HTERT RPE-1 (cell line): ENCODE data around the gene ANKRD11.

Source experiments
- in situ Hi-C: fragments of 300-500 bp; cut with MboI; formaldehyde crosslinking; loops from 4 replicates; pipeline ENCODE4 v1.14.3; 2020; ENCODE audit warnings: low sequenced_read_pairs

The ANKRD11 gene

DNA sequence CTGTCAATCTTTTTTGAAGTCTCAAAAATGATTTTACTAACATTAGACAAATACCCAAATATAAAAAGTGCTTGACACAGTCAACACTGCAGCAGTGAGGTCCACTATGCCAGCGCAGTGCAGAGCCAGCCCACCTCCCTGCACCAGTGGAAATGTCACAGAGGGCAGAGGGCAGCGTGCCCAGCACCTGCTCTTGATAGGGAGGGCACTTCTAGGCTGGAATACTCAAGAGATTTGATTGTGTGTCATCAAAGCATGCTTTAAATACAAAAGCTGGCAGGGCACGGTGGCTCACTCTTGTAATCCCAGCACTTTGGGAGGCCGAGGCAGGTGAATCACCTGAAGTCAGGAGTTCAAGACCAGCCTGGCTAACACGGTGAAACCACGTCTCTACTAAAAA lies 136.0 kb downstream of the ANKRD11 start:
- in situ Hi-C loops = no loop called here

DNA sequence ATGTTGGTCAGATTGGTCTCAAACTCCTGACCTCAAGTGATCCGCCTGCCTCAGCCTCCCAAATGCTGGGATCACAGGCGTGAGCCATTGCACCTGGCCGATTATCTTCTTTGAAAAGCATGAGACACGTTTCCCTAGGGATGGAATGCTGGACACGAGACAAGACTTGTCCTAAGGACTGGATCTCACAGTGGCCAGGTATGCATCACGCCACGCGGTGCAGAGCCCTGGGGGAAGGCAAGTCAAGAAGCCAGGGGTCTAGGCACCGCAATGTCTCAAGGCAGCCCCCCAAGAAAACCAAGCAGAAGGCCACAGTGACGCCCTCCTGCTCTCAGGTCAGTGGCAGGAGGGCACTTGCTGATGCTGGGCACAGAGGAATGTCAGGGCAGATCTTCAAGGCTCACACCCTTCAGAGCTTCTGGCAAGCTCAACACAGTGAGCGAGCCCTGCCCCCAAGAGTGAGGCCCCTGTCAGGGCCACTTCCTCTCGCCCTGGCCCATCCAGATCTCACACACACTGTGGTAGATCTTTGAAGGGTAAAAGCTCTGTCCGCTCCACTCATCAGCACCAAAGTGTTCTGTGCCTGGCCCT lies 138.2 kb downstream of the ANKRD11 start:
- in situ Hi-C loops = no loop called here

DNA sequence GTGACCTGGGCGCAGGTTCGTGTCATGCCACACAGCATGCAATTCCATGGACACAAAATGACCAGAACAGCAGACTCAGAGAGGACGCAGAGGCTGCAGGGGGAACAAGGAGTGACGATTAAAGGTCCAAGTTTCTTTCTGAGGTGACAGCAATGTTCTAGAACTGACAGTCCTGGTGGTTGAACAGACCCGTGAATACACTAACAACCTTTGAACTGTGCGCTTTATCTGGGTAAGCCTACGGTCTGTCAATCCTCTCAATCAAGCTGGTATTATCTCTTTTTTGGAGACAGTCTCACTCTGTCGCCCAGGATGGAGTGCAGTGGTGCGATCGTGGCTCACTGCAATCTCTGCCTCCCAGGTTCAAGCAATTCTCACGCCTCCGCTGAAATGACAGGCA lies 138.7 kb downstream of the ANKRD11 start:
- in situ Hi-C loops = no loop called here

DNA sequence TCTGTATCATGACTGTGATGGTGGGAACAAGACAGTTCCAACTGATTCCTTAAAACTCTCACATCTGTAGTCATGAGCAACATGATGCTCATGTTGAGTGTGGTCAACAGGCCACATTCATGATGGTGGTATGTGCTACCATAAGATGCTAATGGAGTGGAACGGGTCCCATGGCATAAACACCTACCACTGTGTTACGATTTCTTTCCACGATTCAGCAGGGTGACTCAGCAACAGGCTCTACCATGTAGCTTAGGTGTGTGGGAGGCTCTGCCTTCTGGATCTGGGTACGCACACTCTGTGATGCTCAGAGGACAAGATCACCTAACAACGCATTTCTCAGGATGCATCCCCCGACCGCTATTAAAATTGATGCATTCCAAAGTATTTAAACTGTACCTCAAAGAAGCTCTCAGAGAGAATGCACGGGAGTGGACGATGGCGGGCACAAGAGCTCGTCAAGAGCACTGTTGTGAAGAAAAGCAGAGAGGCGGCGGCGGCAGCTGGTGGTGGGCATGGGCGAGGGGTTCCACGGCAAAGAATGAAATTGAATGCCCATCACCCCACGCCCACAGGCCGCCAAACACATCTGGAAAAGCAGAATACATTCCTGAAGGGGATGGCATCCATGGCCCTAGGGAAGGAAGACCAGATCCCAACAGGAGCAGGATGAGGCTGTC lies 139.5 kb downstream of the ANKRD11 start:
- in situ Hi-C loops = no loop called here

DNA sequence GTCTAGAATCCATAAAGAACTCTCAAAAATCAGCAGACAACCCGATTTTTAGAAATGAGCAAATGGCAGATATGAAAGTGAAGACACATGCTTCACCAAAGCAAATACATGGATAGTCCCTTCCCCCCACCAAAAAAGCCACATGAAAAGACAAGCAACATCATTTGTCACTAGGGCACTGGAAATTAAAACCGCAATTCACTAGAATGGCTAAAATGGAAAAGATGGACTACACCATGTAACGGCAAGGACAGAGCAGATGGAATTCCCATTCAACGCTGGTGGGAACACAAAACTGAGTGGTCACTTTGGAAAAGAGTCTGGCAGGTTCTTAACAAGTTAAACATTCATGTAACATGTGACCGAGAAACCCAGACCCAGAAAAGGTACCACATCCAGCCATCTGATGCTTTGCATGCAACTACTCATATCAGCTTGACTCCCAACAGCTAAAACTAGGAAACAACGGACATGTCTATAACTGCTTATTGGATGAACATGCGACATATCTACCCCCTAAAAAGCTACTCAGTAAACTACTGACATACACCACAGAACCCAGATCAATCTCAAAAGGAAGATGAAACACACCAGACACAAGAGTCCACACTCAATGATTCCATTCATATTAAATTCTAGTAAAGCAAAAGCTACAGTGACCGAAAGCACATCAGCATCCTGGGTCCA lies 140.3 kb downstream of the ANKRD11 start:
- in situ Hi-C loops = no loop called here

DNA sequence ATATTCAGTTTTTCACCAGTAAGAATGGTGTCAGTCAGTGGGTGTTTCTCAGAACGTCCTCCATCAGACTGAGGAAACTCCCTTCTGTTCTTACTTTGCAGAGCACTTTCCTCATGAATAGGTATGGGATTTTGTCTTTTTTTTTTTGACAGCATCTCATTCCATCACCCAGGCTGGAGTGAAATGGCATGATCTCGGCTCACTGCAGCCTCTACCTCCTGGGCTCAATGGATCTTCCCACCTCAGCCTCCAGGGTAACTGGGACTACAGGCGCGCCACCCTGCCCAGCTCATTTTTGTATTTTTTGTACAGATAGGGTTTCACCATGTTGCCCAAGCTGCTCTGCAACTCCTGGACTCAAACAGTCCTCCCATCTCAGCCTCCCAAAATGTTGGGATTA lies 142.6 kb downstream of the ANKRD11 start:
- in situ Hi-C loops = no loop called here

DNA sequence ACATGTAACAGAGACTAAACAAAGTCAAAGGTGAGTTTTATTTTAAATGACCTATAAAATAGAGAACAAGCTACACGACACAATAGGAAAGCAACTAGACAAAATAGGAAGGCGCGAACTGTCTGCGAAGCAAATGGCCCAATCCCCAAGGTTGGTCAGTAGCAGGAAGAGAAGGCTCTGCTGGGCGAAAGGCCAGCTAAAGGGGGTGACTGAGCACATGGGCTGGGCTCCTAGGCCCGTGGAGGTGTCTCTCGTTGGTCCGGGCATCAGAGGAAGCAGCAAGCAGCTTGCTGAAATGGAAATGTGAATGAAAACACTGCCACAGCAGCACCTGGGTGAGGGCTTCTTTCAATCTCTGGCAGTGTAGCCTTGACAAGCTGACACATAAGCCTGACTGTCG lies 143.5 kb downstream of the ANKRD11 start:
- in situ Hi-C loops = no loop called here

DNA sequence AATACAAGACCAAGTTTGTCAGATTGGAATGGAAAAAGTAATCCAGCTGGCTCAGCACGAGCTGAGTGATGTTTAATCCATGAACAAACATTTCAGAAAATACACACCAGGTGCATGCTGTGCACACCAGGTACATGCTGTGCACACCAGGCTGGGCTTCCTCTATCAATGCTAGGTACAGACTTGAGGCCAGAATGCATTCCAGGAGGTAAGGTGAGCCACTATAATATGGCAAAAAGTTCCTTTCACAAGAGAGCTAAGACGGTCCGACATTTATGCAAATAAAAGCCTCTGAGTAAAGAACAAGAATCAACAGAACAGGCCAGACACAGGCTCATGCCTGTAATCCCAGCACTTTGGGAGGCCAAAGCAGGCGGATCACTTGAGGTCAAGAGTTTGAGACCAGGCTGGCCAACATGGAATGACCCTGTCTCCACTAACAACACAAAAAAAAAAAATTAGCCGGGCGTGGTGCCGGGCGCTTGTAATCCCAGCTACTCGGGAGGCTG lies 144.7 kb downstream of the ANKRD11 start:
- in situ Hi-C loops = no loop called here

DNA sequence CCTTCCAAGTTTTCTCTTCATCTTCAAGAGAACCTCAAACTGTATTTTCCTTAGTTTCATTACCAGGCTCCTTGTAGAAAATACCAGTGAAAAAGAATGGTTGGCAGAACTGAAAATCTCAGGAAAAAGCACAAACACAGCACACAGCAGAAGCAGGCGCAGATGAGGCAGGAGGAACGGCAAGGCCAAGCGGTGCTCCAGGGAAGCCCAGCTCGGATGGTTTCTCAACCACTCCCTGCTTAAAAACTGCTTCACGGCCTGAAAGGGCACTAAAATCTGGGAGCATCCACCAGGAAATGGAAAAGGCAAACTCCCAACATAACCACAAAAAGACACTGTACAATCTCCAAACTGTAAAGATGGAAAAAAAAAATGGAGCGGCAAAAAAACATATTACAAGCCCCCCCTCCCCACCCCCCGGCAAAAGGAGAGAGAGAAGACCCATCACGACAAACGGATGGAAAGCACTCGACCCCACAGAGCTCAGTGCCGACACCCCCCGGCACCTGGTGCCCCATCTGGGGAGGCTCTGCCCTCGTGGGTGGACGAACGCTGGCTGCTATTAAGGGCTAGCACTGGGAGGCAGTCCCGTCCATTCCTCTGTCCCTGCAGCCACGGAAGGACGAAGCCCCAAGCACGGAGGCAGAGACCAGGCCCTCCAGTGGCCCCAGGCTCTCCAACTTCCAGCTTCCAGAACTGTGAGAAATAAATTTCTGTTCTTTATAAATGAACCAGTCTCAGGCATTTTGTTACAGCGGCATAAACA lies 145.3 kb downstream of the ANKRD11 start:
- in situ Hi-C loops = no loop called here

DNA sequence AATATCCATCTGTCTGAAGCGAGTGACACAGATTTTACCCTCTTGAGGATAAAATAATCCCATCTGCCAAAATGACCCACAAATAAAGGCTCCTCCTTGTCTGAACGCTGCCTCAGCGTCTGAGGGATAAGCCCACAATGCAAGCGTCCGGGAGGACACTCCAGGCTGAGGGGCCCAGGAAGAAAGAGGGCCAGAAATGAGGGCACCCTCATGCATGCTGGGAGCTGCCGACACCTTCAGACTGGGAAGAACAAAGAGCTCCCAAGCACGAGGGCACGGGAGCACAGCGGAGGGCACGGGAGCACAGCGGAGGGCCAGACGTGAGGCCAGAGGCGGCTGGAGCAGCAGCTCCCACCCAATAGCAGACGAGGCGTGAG lies 145.9 kb downstream of the ANKRD11 start:
- in situ Hi-C loops = no loop called here

DNA sequence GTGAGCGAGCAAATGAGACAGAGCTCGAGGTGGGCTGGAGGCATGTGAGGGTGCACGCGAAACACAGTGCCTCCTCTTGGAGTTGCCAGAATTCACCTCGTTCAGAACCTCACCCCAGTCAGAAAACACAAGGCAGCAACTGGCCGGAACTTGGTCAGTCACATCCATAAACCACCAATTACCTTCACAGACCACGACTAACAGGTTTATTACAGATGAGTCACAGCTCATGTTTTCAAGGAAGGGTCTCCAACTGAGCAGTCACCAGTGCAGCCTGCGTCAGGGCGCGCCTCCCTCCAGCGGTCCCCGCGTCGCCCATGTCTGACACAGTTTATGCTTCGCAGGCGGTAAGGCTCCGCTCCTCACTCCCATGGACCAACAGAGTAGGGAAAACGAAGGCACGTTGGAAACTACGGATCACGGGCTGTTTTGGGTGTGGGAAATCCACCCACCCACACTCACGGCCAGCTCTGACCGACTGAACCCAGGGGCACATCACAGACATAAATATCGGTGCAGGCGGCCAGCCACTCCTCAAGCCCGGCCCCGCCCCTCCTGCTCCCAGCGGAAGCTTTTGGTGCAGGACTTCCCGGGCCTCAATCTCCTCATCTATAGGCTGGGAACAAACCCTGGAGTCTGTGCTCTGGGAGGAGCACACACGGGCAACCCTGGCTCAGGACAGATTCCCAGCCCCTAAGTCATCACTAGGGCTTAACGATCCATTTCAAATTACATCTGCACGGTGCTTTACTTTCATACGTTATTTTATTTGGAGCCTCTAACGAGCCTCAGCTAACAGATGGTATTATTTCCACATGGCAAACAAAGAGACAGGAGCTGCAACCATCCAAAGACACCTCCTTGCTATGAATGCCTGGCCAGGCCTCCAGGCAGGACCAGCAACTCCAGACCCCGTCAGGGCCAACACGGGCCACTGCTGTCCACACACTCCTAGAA lies 146.6 kb downstream of the ANKRD11 start:
- in situ Hi-C loops = no loop called here

DNA sequence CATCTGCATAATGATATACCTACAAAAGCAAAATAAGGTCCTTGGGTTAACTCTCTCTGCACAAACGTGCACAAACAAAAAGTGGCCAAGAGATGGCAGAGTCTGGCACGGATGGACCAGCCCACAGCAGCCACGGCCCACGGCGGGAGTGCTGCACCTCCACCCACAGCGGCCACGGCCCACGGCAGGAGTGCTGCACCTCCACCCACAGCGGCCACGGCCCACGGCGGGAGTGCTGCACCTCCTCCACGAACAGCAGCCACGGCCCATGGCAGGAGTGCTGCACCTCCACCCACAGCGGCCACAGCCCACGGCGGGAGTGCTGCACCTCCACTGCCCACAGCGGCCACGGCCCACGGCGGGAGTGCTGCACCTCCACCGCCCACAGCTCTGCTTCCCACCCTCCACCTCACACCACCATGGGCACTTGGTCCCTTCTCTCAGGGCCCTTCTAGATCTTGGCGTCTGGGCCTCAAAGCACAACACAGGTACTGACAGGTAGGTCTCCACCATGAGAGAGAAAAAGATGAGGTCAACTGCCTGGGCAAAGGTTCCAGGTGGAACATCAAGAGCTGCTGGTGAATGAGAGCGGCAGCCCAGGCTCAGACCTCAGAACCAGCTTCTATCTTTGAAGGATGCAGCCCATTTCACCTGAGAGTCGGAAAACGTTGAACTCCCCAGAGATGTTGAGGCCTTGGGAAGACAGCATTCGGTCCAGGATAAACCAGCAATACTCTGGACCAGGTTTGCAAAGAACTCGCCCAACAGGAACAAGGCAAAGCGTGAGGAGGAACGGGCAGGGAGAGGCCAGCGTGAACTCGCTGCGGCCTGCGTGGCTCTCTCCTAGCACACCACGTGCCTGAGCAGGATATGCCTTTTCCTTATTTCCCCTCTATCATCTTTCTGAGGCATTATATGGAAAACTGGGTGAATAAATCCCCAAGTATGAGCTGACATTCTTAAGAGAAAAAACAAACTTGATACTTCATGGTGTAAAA lies 148.4 kb downstream of the ANKRD11 start:
- in situ Hi-C loops = no loop called here

DNA sequence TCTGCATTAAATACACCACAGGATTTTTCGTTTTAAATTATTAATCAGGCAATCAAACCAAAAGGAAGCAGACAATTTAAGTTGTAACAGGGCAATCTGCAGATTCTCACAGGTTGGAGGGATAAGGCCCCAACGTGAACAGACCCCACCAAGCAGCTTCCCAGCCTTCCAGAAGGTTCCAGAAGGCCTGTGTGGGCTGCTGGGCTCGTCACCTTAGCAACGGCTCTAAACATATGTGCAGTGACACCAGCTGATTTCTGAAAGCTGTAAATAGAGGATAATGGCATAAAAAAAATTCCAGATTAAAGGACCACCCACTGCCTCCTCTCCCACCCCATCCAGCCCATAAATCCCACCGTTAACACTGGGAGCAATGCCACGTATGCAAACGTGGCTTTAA lies 149.1 kb downstream of the ANKRD11 start:
- in situ Hi-C loops = no loop called here

DNA sequence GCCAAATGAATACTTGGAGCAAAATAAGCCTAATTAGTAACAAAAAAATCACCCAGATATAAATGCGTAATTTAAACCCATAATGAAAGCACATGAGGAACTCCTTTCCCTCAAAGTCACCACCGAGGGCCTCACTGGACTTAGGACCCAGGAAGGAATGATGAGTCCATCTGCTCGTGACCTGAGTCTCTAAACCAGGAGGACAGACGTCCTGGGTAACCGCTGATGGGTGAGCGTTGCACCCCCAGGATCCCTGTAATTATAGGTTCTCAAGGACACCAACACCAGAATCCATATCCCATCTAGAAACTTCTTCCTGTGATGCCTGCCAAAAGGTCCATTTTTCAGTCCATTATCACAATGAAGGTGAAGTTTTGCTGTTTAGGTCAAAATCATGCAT lies 151.5 kb downstream of the ANKRD11 start:
- in situ Hi-C loops = no loop called here

DNA sequence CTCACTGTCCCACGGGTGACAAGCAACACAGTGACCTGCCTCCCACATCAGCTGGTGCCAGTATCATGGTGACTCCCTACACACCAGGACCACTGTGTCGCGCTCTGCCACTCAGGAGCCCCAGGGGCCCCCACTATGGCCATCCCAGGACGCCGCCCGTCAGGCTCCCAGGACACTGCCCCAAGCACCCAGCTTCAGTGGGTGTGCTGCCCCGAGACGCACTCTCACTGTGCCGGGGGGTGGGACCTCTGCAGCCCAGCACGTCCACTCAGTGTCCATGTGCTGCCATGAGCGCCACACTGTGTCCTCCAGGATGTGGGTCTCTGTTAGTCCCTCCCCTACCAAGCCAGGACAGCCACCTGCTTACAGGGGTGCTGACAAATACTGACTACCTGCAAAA lies 152.4 kb downstream of the ANKRD11 start:
- in situ Hi-C loops = no loop called here

DNA sequence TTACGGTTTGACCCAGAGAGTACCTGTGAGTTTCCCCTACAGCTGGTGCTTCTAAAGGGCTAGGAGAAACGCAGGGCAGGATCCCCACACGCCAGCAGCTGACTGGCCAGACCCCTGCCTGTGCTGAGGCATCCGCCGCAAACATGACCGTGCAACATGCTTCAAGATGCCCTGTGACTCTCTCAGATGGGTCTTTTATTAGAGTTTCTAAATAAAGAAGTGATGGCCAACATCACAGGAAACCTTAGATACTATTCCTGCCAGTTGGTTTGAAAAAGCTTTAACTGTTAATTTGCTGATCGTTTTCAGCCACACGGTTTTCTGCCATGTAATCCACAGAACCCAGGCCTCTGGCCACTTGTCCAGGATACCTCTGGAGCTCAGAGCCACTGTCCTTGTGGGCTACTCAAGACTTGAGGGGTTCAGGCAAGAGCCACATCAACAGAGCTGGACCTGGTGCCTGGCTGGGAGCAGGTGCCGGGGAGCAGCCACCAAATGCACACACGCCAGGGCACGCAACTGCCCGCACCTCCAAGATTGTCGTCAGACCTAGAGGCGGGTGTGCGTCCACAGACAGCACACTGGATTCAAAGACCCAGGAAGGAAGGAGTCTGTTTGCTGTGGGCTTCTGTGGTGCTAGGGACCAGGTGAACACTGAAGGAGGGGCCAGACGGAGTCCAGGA lies 154.4 kb downstream of the ANKRD11 start:
- in situ Hi-C loops = no loop called here

DNA sequence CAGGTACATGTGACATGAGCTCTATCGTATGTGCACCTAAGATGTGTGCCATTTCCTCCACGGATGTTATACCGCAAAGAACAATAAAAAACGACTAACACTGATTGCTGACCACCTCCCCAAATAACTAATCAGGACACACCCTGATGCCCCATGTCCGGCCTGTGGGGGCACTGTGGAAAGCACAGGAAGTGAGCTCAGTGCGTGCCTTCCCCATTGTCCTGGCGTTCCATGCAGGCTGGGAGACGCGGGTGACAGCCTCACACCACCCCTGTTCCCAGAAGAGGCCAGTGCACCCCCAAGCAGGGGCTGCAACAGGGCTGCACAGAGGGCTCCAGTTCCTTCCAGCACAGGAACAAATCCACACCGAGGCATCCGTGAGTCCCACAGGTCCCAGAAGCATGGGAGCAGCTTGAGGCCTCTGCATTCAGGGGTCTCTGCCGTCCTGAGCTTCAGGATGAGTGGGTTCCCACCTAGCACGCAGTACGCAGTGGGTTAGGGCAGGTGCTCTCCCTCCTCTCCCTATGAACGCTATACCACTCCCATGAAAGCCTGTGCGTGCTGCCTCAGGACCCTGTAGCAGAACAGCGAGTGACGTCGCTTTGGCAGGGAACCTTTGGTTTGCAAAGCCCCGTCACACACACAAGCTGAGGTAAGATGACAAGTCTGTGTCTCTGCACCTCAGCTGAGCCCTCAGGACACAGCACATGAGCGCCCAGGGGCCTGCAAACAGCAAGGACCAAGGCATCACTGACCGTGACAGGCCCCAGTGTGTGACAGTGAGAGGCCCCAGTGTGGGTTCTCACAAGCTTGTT lies 155.2 kb downstream of the ANKRD11 start:
- in situ Hi-C loops = no loop called here

DNA sequence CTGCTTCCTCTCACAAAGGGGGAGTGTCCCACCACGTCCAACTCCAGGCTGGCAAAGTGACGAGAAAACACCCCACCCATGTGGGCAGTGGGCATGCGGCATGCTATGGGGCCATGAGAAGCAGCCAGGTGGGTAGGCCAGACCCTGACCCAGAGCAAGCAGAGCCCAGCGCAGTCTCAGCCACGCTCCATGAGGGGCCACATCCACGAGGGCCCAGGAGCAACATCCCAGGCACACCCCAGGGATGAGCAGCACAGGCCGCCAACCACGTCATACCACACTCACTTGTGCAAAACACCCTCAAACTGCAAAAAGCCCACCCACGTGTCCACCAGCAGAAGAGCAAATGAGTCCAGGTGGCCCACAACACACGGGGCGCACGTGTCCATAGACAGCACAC lies 155.9 kb downstream of the ANKRD11 start:
- in situ Hi-C loops = no loop called here
